K562 (cell line): Measurements from ENCODE around the gene HAAO. TPM values are rescaled to one million over a fixed set of nuclear protein-coding genes. Genes with fewer than 3 reads are reported as not detected.

ENCODE experiments used
- ATAC-seq: fragments of 200-7000 bp; cut with Tn5 transposase; 3 replicates; pipeline ENCODE4 v1.9.1; 2020; ENCODE audit warnings: moderate library complexity
- BruUV-seq: library from RNA; stranded (reverse); fragments of 400-500 nt; replicated peaks from 2 replicates; lab custom pipeline; 2021; lab: Mats Ljungman, UMichigan
- CTCF ChIA-PET: fragments of 300-600 bp; formaldehyde crosslinking; extraction: SDS; loops from one replicate; lab custom pipeline; 2021; ENCODE audit warnings: low intra/inter-chr PET ratio; lab: Yijun Ruan, JAX
- POLR2A ChIA-PET: fragments of 300-600, 350-650 bp; sonication (Branson Sonifier 250); formaldehyde crosslinking; extraction: SDS; loops from one replicate; lab custom pipeline; 2021; ENCODE audit warnings: antibody characterized with exemption, inconsistent platforms; lab: Yijun Ruan, JAX
- DNase-seq, 4 experiments: peaks; one replicate each; pipeline versions ENCODE4 v3.0.0 to v3.0.0-alpha.2; 2011 to 2018; ENCODE audit warnings: low spot score in 3 of 4, mixed read lengths in 3 of 4; ENCODE audit errors: extremely low read depth in 1 of 4
- FAIRE-seq: peaks from 2 replicates; lab custom pipeline; 2011; peaks lifted over from hg19 to GRCh38; lab: Jason Lieb, UNC
- H2AFZ ChIP-seq: 2 replicates; pipeline ENCODE4 v1.6.0; 2011; ENCODE audit warnings: low read depth, low read length, control low read depth, inconsistent platforms
- H3K27ac ChIP-seq: fragments of 200-600 bp; 3 replicates; pipeline ENCODE4 v1.8.0; 2011; ENCODE audit warnings: low read depth, mild to moderate bottlenecking, control low read depth, inconsistent platforms, low read length, moderate library complexity, mixed read lengths; ENCODE audit errors: extremely low read depth
- H3K27me3 ChIP-seq, 2 experiments: fragments of 300-600 bp in 1 of 2; 2 replicates in 1 of 2; 3 replicates in 1 of 2; pipeline versions ENCODE4 v1.6.0 to v1.8.0; 2011; ENCODE audit warnings: inconsistent platforms in 2 of 2, low read length in 2 of 2, mild to moderate bottlenecking in 1 of 2, mixed read lengths in 1 of 2, moderate library complexity in 1 of 2; ENCODE audit not compliant: control insufficient read depth in 2 of 2, insufficient read depth in 2 of 2
- H3K36me3 ChIP-seq: fragments of 300-600 bp; 3 replicates; pipeline ENCODE4 v1.8.0; 2011; ENCODE audit warnings: mild to moderate bottlenecking, low read length, inconsistent platforms; ENCODE audit not compliant: control insufficient read depth, insufficient read depth
- H3K4me1 ChIP-seq, 2 experiments: fragments of 200-600 bp in 1 of 2; replicated peaks in 1 of 2; 2 replicates in 1 of 2; 3 replicates in 1 of 2; pipeline versions ENCODE4 v1.5.1 to v1.8.0; 2011; ENCODE audit warnings: inconsistent platforms in 2 of 2, low read length in 2 of 2, mild to moderate bottlenecking in 1 of 2, mixed read lengths in 1 of 2, moderate library complexity in 1 of 2; ENCODE audit not compliant: control insufficient read depth in 2 of 2, insufficient read depth in 2 of 2
- H3K4me2 ChIP-seq: 2 replicates; pipeline ENCODE4 v1.6.1; 2011; ENCODE audit warnings: low read length, control low read depth, inconsistent platforms, mixed read lengths; ENCODE audit not compliant: insufficient read depth
- H3K4me3 ChIP-seq: fragments of 200-600 bp; sonication (generic), shearing (Covaris generic); 2 replicates; pipeline ENCODE4 v1.5.1; 2016; ENCODE audit warnings: control low read depth, inconsistent platforms
- H3K79me2 ChIP-seq: fragments of 200-600 bp; 3 replicates; pipeline ENCODE4 v1.8.0; 2011; ENCODE audit warnings: low read length, inconsistent platforms; ENCODE audit not compliant: control insufficient read depth, insufficient read depth
- H3K9ac ChIP-seq, 2 experiments: 2 replicates each; pipeline versions ENCODE4 v1.6.0 to v1.6.1; 2011; ENCODE audit warnings: low read depth in 2 of 2, low read length in 2 of 2, control low read depth in 1 of 2, inconsistent platforms in 1 of 2, mild to moderate bottlenecking in 1 of 2, mixed read lengths in 1 of 2; ENCODE audit not compliant: insufficient read depth in 1 of 2
- H3K9me1 ChIP-seq: one replicate; pipeline ENCODE4 v1.6.0; 2011; ENCODE audit warnings: inconsistent platforms, mild to moderate bottlenecking, low read length, moderate library complexity; ENCODE audit not compliant: control insufficient read depth, insufficient read depth
- H3K9me3 ChIP-seq: replicated peaks from 2 replicates; pipeline ENCODE4 v1.5.1; 2011; ENCODE audit warnings: low read depth, low read length, inconsistent platforms; ENCODE audit not compliant: control insufficient read depth, insufficient read depth
- H4K20me1 ChIP-seq: replicated peaks from 2 replicates; pipeline ENCODE4 v1.6.1; 2011; ENCODE audit warnings: low read length, inconsistent platforms, mixed read lengths; ENCODE audit not compliant: control insufficient read depth, insufficient read depth
- CREM ChIP-seq: IDR thresholded peaks from 2 replicates; pipeline ENCODE4 v1.6.1; 2014; ENCODE audit warnings: antibody characterized with exemption, low read depth
- NRF1 ChIP-seq, 2 experiments: fragments of 450-650 bp; IDR thresholded peaks in 1 of 2; conservative IDR thresholded peaks in 1 of 2; 2 replicates each; pipeline ENCODE4 v1.6.1; 2014; ENCODE audit warnings: mild to moderate bottlenecking in 2 of 2
- RBM39 ChIP-seq: fragments of 200-400 bp; formaldehyde crosslinking; optimal IDR thresholded peaks from 2 replicates; pipeline ENCODE3; 2018; ENCODE audit warnings: low read depth, low read length
- SMARCA5 ChIP-seq: fragments of 450-650 bp; IDR thresholded peaks from 2 replicates; pipeline ENCODE4 v1.6.1; 2016
- WGBS: fragments of 100-300 bp; shearing (Covaris generic); methylation state at CpG from one replicate; pipeline ENCODE4 v1.1.6; 2016; ENCODE audit warnings: low coverage, mixed read lengths; ENCODE audit not compliant: insufficient coverage; ENCODE audit errors: missing lambda C conversion rate; 5-methylcytosine and 5-hydroxymethylcytosine counted together
- in situ Hi-C: fragments of 300-500 bp; cut with MboI; formaldehyde crosslinking; loops from 4 replicates; pipeline ENCODE4 v1.15.0; 2018; ENCODE audit warnings: inconsistent platforms, mixed read lengths
- intact Hi-C: fragments of 100-400 bp; cut with micrococcal nuclease; formaldehyde crosslinking; loops from 2 replicates; pipeline ENCODE4 v1.14.2; 2022
- polyA plus RNA-seq, 8 experiments: library from polyadenylated mRNA; depleted of rRNA in 4 of 8; stranded (reverse) in 5 of 8; unstranded in 3 of 8; fragments of >200 nt; fragmentation: Nextera tagmentation in 2 of 8; fragmentation: Illumina TruSeq in 1 of 8; extraction: Ambion mirVana in 2 of 8; extraction: Trizol in 1 of 8; gene quantifications; 2 replicates each; pipeline versions ENCODE4 v1.2.1 to v1.2.3, GENCODE V29; 2011 to 2014; ENCODE audit warnings: inconsistent platforms in 1 of 8, missing spikeins in 1 of 8
- total RNA-seq, 7 experiments: library from RNA; depleted of rRNA in 6 of 7; stranded (reverse); fragments of >200 nt in 6 of 7; fragmentation: Illumina TruSeq in 2 of 7; extraction: Trizol in 2 of 7; gene quantifications; 2 replicates each; pipeline versions ENCODE4 v1.2.1 to v1.2.3, GENCODE V29; 2011 to 2021; ENCODE audit warnings: low replicate concordance in 1 of 7
- TF ChIP-seq, protein P1 (sequence below): sonication (generic); formaldehyde crosslinking; IDR thresholded peaks from 2 replicates; pipeline ENCODE4 v1.8.0; 2022; ENCODE audit warnings: mild to moderate bottlenecking, missing genetic modification reagents
- TF ChIP-seq, protein P2 (sequence below): fragments of 450-650 bp; formaldehyde crosslinking; IDR thresholded peaks from 2 replicates; pipeline ENCODE4 v1.4.0; 2020; ENCODE audit warnings: mild to moderate bottlenecking, moderate library complexity
- TF ChIP-seq, protein P3 (sequence below), 2 experiments: fragments of 450-650 bp in 1 of 2; sonication (generic) in 1 of 2; formaldehyde crosslinking in 1 of 2; IDR thresholded peaks; 2 replicates each; pipeline versions ENCODE4 v1.7.1 to v1.9.0; 2016 to 2022; ENCODE audit warnings: inconsistent platforms in 1 of 2, mild to moderate bottlenecking in 1 of 2, missing genetic modification reagents in 1 of 2

The HAAO gene
- total and polyA plus RNA-seq, 9 of the 15 experiments (the other 6 are each of a cell fraction or from before 2014, with no cell fraction given): not detected

DNA sequence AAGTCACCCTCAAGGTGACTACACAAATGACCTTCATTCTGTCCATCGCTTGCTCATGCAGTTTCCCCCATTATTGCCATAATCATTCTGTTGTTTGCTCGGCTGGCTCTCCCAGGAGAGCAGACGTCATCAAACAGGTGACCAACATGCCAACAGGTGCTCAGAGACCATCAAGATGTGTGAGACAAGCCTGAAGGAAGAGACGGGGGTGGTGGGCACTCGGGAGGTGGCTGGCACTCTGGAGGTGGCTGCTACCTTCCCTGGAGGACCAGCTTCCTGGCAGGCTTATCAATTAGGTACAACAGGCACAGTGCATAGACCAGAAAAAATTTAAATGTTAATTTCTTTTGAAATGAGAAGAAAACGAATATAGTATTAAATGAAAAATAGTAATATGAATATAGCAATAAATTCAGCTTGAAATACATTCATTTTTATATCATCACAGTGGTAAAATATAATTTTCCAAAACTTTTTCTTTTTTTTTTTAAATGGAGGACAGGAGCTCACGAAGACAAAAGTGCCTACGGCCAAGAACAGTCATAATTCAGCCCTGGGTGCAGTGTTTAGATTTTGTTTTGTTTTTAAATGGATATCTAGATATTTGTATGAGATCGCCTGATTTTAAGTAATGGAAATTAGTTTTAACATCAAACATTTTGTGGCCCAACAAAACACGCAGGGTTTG lies 16.9 kb upstream of the HAAO start (continued):
- TF ChIP-seq, protein P1, sequence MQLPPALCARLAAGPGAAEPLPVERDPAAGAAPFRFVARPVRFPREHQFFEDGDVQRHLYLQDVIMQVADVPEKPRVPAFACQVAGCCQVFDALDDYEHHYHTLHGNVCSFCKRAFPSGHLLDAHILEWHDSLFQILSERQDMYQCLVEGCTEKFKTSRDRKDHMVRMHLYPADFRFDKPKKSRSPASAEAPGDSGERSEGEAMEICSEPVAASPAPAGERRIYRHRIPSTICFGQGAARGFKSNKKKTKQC (CRISPR knock-in tag): no peak
- TF ChIP-seq CREM: 0 out of 2 replicates have a peak, but pooled peaks have one; percentile 8
- no peak for TF ChIP-seq NRF1 (conservative IDR thresholded peaks at IDR 0.05 in 1 of 2, IDR thresholded peaks at IDR 0.05 in 1 of 2)
- no peak for TF ChIP-seq SMARCA5
- TF ChIP-seq, protein P2, sequence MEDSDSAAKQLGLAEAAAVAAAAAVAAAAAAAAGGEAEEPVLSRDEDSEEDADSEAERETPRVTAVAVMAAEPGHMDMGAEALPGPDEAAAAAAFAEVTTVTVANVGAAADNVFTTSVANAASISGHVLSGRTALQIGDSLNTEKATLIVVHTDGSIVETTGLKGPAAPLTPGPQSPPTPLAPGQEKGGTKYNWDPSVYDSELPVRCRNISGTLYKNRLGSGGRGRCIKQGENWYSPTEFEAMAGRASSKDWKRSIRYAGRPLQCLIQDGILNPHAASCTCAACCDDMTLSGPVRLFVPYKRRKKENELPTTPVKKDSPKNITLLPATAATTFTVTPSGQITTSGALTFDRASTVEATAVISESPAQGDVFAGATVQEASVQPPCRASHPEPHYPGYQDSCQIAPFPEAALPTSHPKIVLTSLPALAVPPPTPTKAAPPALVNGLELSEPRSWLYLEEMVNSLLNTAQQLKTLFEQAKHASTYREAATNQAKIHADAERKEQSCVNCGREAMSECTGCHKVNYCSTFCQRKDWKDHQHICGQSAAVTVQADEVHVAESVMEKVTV (CRISPR knock-in tag): 0 out of 2 replicates have a peak, but pooled peaks have one; percentile 26
- no peak for TF ChIP-seq RBM39

DNA sequence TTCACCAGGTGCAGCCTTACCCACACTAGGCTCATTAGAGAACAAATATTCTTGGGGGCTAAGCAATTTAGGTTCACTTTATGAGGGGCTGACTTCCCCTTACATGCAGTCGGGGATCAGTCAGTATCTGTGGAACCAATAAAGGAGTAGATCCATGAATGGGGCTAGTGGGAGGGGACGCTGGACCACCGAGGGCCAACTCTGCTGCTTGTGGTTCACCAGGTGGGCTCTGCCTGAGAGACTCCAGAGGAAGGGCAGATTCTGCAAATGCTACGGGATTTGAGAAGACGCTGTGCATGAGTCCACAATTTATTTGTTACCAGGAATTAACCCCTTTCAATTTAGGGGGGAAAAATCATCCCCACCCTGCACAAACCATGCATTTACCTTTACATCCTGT lies 15.9 kb upstream of the HAAO start:
- no peaks in the 10 kb centered on the region for H3K36me3 ChIP-seq
- no TSS peak for BruUV-seq
- intact Hi-C loops: no loop called here
- no peak overlapping the region for H3K9ac ChIP-seq
- H3K4me3 ChIP-seq: no peak overlapping the region
- no peak overlapping the region for H3K4me2 ChIP-seq
- H3K9me3 ChIP-seq: no peaks in the 10 kb centered on the region
- H3K79me2 ChIP-seq: no peaks in the 10 kb centered on the region
- 0 out of 5 replicates have a peak, but pooled peaks cover 0 to 2% of the 10 kb centered on the region in 2 experiments for H3K27me3 ChIP-seq
- ATAC-seq (no peak), DNase-seq (no peak), FAIRE-seq (no peak)
- H2AFZ ChIP-seq: no peak overlapping the region
- ChIA-PET CTCF (interaction anchor here (0.8 kb wide), 1 partner anchor 372 kb away, joined by 3 read pairs; no protein-coding TSS in a partner anchor), POLR2A (no interaction called here)
- no peak overlapping the region for H3K27ac ChIP-seq
- H3K9me1 ChIP-seq: no peaks in the 10 kb centered on the region
- in situ Hi-C loops: no loop called here
- peaks cover 9 to 19% of the 10 kb centered on the region in 2 experiments; a peak in 4 of 5 replicates for H3K4me1 ChIP-seq
- no peaks in the 10 kb centered on the region for H4K20me1 ChIP-seq
- 86% methylated on average over 5 of the region's 5 CpGs for WGBS
- TF ChIP-seq, protein P3, sequence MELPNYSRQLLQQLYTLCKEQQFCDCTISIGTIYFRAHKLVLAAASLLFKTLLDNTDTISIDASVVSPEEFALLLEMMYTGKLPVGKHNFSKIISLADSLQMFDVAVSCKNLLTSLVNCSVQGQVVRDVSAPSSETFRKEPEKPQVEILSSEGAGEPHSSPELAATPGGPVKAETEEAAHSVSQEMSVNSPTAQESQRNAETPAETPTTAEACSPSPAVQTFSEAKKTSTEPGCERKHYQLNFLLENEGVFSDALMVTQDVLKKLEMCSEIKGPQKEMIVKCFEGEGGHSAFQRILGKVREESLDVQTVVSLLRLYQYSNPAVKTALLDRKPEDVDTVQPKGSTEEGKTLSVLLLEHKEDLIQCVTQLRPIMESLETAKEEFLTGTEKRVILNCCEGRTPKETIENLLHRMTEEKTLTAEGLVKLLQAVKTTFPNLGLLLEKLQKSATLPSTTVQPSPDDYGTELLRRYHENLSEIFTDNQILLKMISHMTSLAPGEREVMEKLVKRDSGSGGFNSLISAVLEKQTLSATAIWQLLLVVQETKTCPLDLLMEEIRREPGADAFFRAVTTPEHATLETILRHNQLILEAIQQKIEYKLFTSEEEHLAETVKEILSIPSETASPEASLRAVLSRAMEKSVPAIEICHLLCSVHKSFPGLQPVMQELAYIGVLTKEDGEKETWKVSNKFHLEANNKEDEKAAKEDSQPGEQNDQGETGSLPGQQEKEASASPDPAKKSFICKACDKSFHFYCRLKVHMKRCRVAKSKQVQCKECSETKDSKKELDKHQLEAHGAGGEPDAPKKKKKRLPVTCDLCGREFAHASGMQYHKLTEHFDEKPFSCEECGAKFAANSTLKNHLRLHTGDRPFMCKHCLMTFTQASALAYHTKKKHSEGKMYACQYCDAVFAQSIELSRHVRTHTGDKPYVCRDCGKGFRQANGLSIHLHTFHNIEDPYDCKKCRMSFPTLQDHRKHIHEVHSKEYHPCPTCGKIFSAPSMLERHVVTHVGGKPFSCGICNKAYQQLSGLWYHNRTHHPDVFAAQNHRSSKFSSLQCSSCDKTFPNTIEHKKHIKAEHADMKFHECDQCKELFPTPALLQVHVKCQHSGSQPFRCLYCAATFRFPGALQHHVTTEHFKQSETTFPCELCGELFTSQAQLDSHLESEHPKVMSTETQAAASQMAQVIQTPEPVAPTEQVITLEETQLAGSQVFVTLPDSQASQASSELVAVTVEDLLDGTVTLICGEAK (IDR thresholded peaks at IDR 0.05): no peak
- TF ChIP-seq, protein P3 (CRISPR knock-in tag; IDR thresholded peaks at IDR 0.05): no peak
